Renal cortex interstitium (tissue), 11 donors: ENCODE measurements around the gene CDH11. TPM values are rescaled to one million over a fixed set of nuclear protein-coding genes. Genes with fewer than 3 reads are reported as not detected.

Source experiments
- DNase-seq, 11 donors: peaks; one replicate each; pipeline ENCODE4 v3.0.0-alpha.2; 2013; ENCODE audit warnings: low read depth in 9 of 11, low spot score in 4 of 11; ENCODE audit errors: extremely low read depth in 1 of 11
- polyA plus RNA-seq, 3 donors: library from polyadenylated mRNA; unstranded; fragments of 120-200 nt; gene quantifications; one replicate each; pipeline ENCODE4 v1.2.1, GENCODE V29; 2013; ENCODE audit not compliant: insufficient read length in 3 of 3

The CDH11 gene
- polyA plus RNA-seq, 3 donors: 150 to 221 (median 177) TPM

GRCh38 chr16:65120831-65121721 lies 787 bp downstream of the CDH11 start:
- peak in 1 of 11 donors; percentile 35 for DNase-seq

- DNase-seq: no peak
Observed at GRCh38 chr16:65120461-65120830, 1.4 kb downstream of the CDH11 start.

- peak in 3 of 11 donors; percentile 35 to 45 (median 36) for DNase-seq
Observed at GRCh38 chr16:65119901-65120401, 1.9 kb downstream of the CDH11 start.

- no peak for DNase-seq
Observed at GRCh38 chr16:65119435-65119834, 2.4 kb downstream of the CDH11 start.

GRCh38 chr16:65118871-65119270 lies 3.0 kb downstream of the CDH11 start:
- no peak for DNase-seq

- DNase-seq: peak in 10 of 11 donors; percentile 67 to 87 (median 78)
Observed at GRCh38 chr16:65117811-65118448, 3.9 kb downstream of the CDH11 start.

- DNase-seq: no peak
Observed at GRCh38 chr16:65116818-65117430, 4.9 kb downstream of the CDH11 start.

GRCh38 chr16:65116216-65116615 lies 5.6 kb downstream of the CDH11 start:
- no peak for DNase-seq

GRCh38 chr16:65114527-65114926 lies 7.3 kb downstream of the CDH11 start:
- no peak for DNase-seq

GRCh38 chr16:65113441-65113840 lies 8.4 kb downstream of the CDH11 start:
- no peak for DNase-seq

GRCh38 chr16:65111306-65111705 lies 10.6 kb downstream of the CDH11 start:
- DNase-seq: no peak

- DNase-seq: no peak
Observed at GRCh38 chr16:65106757-65107156, 15.1 kb downstream of the CDH11 start.

- no peak for DNase-seq
Observed at GRCh38 chr16:65105171-65105570, 16.7 kb downstream of the CDH11 start.

GRCh38 chr16:65104471-65104870 lies 17.4 kb downstream of the CDH11 start:
- DNase-seq: no peak

- DNase-seq: no peak
Observed at GRCh38 chr16:65102326-65102725, 19.5 kb downstream of the CDH11 start.

GRCh38 chr16:65101009-65101408 lies 20.9 kb downstream of the CDH11 start:
- no peak for DNase-seq

GRCh38 chr16:65099607-65100006 lies 22.3 kb downstream of the CDH11 start:
- no peak for DNase-seq

- DNase-seq: no peak
Observed at GRCh38 chr16:65098916-65099315, 22.9 kb downstream of the CDH11 start.

- DNase-seq: no peak
Observed at GRCh38 chr16:65097296-65097695, 24.6 kb downstream of the CDH11 start.

- DNase-seq: no peak
Observed at GRCh38 chr16:65095906-65096305, 26.0 kb downstream of the CDH11 start.
